ENCODE results near the gene FBXO47. TPM values are rescaled to one million over a fixed set of nuclear protein-coding genes. Genes with fewer than 3 reads are reported as not detected.
"Not testable (repeated sequence)": the region's sequence is repeated elsewhere in the genome, so short reads cannot be mapped to it uniquely, and the experiment has no call there.

Gene FBXO47
- total RNA-seq, 1 experiment from 2014 or later: not detected

GRCh38 chr17:38959508-38959907 is 7.7 kb downstream of the FBXO47 start:
- H3K27ac ChIP-seq (ENCODE audit: low read depth, low read length, poor library complexity, severe bottlenecking): no peak overlapping the region
- H3K27me3 ChIP-seq (replicated peaks; ENCODE audit: insufficient read depth, low read depth, low read length, poor library complexity): no peaks in the 10 kb centered on the region
- H3K9me3 ChIP-seq (ENCODE audit: low read depth, low read length, poor library complexity, severe bottlenecking): no peaks in the 10 kb centered on the region
- H3K36me3 ChIP-seq (ENCODE audit: insufficient read depth, low read length, poor library complexity, severe bottlenecking): no peaks in the 10 kb centered on the region
- H3K4me1 ChIP-seq (ENCODE audit: insufficient read depth, low read length, poor library complexity, severe bottlenecking): no peaks in the 10 kb centered on the region
- H3K4me3 ChIP-seq (ENCODE audit: low read depth, low read length, poor library complexity, severe bottlenecking): no peak overlapping the region
- intact Hi-C loops (cut with micrococcal nuclease; ENCODE audit: unreplicated experiment): no loop called here
- no TSS peak for BruUV-seq (replicated peaks)
- POLR2A ChIA-PET (ENCODE audit: low non-redundant PET): no interaction called here
- no peak for TF ChIP-seq EZH2 (IDR thresholded peaks at IDR 0.05; ENCODE audit: borderline replicate concordance, low read depth, low read length, poor library complexity, severe bottlenecking)
- TF ChIP-seq, protein P1, sequence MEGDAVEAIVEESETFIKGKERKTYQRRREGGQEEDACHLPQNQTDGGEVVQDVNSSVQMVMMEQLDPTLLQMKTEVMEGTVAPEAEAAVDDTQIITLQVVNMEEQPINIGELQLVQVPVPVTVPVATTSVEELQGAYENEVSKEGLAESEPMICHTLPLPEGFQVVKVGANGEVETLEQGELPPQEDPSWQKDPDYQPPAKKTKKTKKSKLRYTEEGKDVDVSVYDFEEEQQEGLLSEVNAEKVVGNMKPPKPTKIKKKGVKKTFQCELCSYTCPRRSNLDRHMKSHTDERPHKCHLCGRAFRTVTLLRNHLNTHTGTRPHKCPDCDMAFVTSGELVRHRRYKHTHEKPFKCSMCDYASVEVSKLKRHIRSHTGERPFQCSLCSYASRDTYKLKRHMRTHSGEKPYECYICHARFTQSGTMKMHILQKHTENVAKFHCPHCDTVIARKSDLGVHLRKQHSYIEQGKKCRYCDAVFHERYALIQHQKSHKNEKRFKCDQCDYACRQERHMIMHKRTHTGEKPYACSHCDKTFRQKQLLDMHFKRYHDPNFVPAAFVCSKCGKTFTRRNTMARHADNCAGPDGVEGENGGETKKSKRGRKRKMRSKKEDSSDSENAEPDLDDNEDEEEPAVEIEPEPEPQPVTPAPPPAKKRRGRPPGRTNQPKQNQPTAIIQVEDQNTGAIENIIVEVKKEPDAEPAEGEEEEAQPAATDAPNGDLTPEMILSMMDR (conservative IDR thresholded peaks at IDR 0.05; ENCODE audit: low read depth, low read length): no peak
- CTCF ChIA-PET: no interaction called here
- DNase-seq (ENCODE audit: low spot score): no peak

- CTCF ChIA-PET: no interaction called here
These were observed 8.4 kb downstream of the FBXO47 start for GRCh38 chr17:38958756-38959155.

GRCh38 chr17:38958326-38958725 is 8.9 kb downstream of the FBXO47 start:
- DNase-seq (ENCODE audit: low spot score): no peak
- no peak overlapping the region for H3K4me3 ChIP-seq (ENCODE audit: low read depth, low read length, poor library complexity, severe bottlenecking)
- H3K27ac ChIP-seq (ENCODE audit: low read depth, low read length, poor library complexity, severe bottlenecking): no peak overlapping the region
- TF ChIP-seq EZH2 (IDR thresholded peaks at IDR 0.05; ENCODE audit: borderline replicate concordance, low read depth, low read length, poor library complexity, severe bottlenecking): no peak
- TF ChIP-seq, protein P1 (conservative IDR thresholded peaks at IDR 0.05; ENCODE audit: low read depth, low read length): no peak
- no TSS peak for BruUV-seq (replicated peaks)
- H3K36me3 ChIP-seq (ENCODE audit: insufficient read depth, low read length, poor library complexity, severe bottlenecking): no peaks in the 10 kb centered on the region
- CTCF ChIA-PET: no interaction called here
- H3K4me1 ChIP-seq (ENCODE audit: insufficient read depth, low read length, poor library complexity, severe bottlenecking): no peaks in the 10 kb centered on the region
- H3K27me3 ChIP-seq (replicated peaks; ENCODE audit: insufficient read depth, low read depth, low read length, poor library complexity): no peaks in the 10 kb centered on the region
- no peaks in the 10 kb centered on the region for H3K9me3 ChIP-seq (ENCODE audit: low read depth, low read length, poor library complexity, severe bottlenecking)
- POLR2A ChIA-PET (ENCODE audit: low non-redundant PET): no interaction called here
- intact Hi-C loops (cut with micrococcal nuclease; ENCODE audit: unreplicated experiment): no loop called here

More at GRCh38 chr17:38958756-38959155, 8.4 kb downstream of the FBXO47 start:
- POLR2A ChIA-PET (ENCODE audit: low non-redundant PET): no interaction called here
- H3K4me1 ChIP-seq (ENCODE audit: insufficient read depth, low read length, poor library complexity, severe bottlenecking): no peaks in the 10 kb centered on the region
- no peaks in the 10 kb centered on the region for H3K36me3 ChIP-seq (ENCODE audit: insufficient read depth, low read length, poor library complexity, severe bottlenecking)
- no peaks in the 10 kb centered on the region for H3K9me3 ChIP-seq (ENCODE audit: low read depth, low read length, poor library complexity, severe bottlenecking)
- DNase-seq (ENCODE audit: low spot score): no peak
- H3K27me3 ChIP-seq (replicated peaks; ENCODE audit: insufficient read depth, low read depth, low read length, poor library complexity): no peaks in the 10 kb centered on the region
- no peak overlapping the region for H3K27ac ChIP-seq (ENCODE audit: low read depth, low read length, poor library complexity, severe bottlenecking)
- no TSS peak for BruUV-seq (replicated peaks)
- TF ChIP-seq EZH2 (IDR thresholded peaks at IDR 0.05; ENCODE audit: borderline replicate concordance, low read depth, low read length, poor library complexity, severe bottlenecking): no peak
- TF ChIP-seq, protein P1 (conservative IDR thresholded peaks at IDR 0.05; ENCODE audit: low read depth, low read length): no peak
- no peak overlapping the region for H3K4me3 ChIP-seq (ENCODE audit: low read depth, low read length, poor library complexity, severe bottlenecking)
- intact Hi-C loops (cut with micrococcal nuclease; ENCODE audit: unreplicated experiment): no loop called here

GRCh38 chr17:38953800-38954199 is 13.4 kb downstream of the FBXO47 start:
- not testable (repeated sequence) for BruUV-seq (replicated peaks); DNase-seq (ENCODE audit: low spot score)

More at GRCh38 chr17:38953800-38954199, 13.4 kb downstream of the FBXO47 start:
- intact Hi-C loops (cut with micrococcal nuclease; ENCODE audit: unreplicated experiment); H3K4me3 ChIP-seq (ENCODE audit: low read depth, low read length, poor library complexity, severe bottlenecking); POLR2A ChIA-PET (ENCODE audit: low non-redundant PET); H3K36me3 ChIP-seq (ENCODE audit: insufficient read depth, low read length, poor library complexity, severe bottlenecking); H3K9me3 ChIP-seq (ENCODE audit: low read depth, low read length, poor library complexity, severe bottlenecking); H3K4me1 ChIP-seq (ENCODE audit: insufficient read depth, low read length, poor library complexity, severe bottlenecking); H3K27ac ChIP-seq (ENCODE audit: low read depth, low read length, poor library complexity, severe bottlenecking); H3K27me3 ChIP-seq (replicated peaks; ENCODE audit: insufficient read depth, low read depth, low read length, poor library complexity); CTCF ChIA-PET: not testable (repeated sequence)

Data from A673 (cell line).